Fibroblast of lung (primary cell): ENCODE results near the gene COL6A6. TPM values are rescaled to one million over a fixed set of nuclear protein-coding genes. Genes with fewer than 3 reads are reported as not detected.

Experiments used
- DNase-seq, 2 donors: peaks; one replicate each; pipeline versions ENCODE4 v3.0.0 to v3.0.0-alpha.2; 2010; ENCODE audit warnings: low read depth in 2 of 2
- H2AFZ ChIP-seq: 2 replicates; pipeline ENCODE4 v1.5.1; 2012; ENCODE audit warnings: low read length, control low read depth, inconsistent platforms
- H3K27ac ChIP-seq: 2 replicates; pipeline ENCODE4 v1.5.1; 2011; ENCODE audit warnings: low read length, control low read depth; ENCODE audit not compliant: insufficient read depth
- H3K27me3 ChIP-seq: 2 replicates; pipeline ENCODE4 v1.5.1; 2011; ENCODE audit warnings: mild to moderate bottlenecking, low read length; ENCODE audit not compliant: control insufficient read depth, insufficient read depth
- H3K36me3 ChIP-seq: 2 replicates; pipeline ENCODE4 v1.5.1; 2011; ENCODE audit warnings: low read length; ENCODE audit not compliant: control insufficient read depth, insufficient read depth
- H3K4me1 ChIP-seq: 2 replicates; pipeline ENCODE4 v1.5.1; 2011; ENCODE audit warnings: low read length; ENCODE audit not compliant: control insufficient read depth, insufficient read depth; ENCODE audit errors: extremely low read depth
- H3K4me2 ChIP-seq: 2 replicates; pipeline ENCODE4 v1.5.1; 2011; ENCODE audit warnings: low read length, control low read depth; ENCODE audit not compliant: insufficient read depth; ENCODE audit errors: extremely low read depth
- H3K4me3 ChIP-seq, 4 experiments: fragments of 200-600 bp in 1 of 4; sonication (generic) in 1 of 4; replicated peaks in 1 of 4; 2 replicates each; pipeline ENCODE4 v1.5.1; 2011 to 2016; ENCODE audit warnings: low read length in 4 of 4, low read depth in 3 of 4, mild to moderate bottlenecking in 3 of 4, control low read depth in 2 of 4, inconsistent platforms in 1 of 4, mixed read lengths in 1 of 4; ENCODE audit not compliant: insufficient read depth in 1 of 4; ENCODE audit errors: control extremely low read depth in 1 of 4
- H3K79me2 ChIP-seq: 2 replicates; pipeline ENCODE4 v1.5.1; 2012; ENCODE audit warnings: mild to moderate bottlenecking, low read length, inconsistent platforms; ENCODE audit not compliant: control insufficient read depth, insufficient read depth
- H3K9ac ChIP-seq: 2 replicates; pipeline ENCODE4 v1.5.1; 2011; ENCODE audit warnings: mild to moderate bottlenecking, low read length, control low read depth; ENCODE audit not compliant: insufficient read depth
- H3K9me3 ChIP-seq: 2 replicates; pipeline ENCODE4 v1.5.1; 2012; ENCODE audit warnings: low read depth, low read length; ENCODE audit not compliant: control insufficient read depth, insufficient read depth
- H4K20me1 ChIP-seq: 2 replicates; pipeline ENCODE4 v1.5.1; 2011; ENCODE audit warnings: low read length; ENCODE audit not compliant: control insufficient read depth, insufficient read depth; ENCODE audit errors: extremely low read depth
- CTCF ChIP-seq, 2 donors: IDR thresholded peaks in 1 of 2; conservative IDR thresholded peaks in 1 of 2; 1 replicate in 1 of 2; 2 replicates in 1 of 2; pipeline ENCODE4 v1.5.1; 2011 to 2012; ENCODE audit warnings: low read length in 2 of 2, control low read depth in 1 of 2, inconsistent platforms in 1 of 2, low read depth in 1 of 2, mild to moderate bottlenecking in 1 of 2
- EZH2 ChIP-seq: IDR thresholded peaks from 2 replicates; pipeline ENCODE4 v1.5.1; 2012; ENCODE audit warnings: low read length, control low read depth, mild to moderate bottlenecking; ENCODE audit errors: missing control alignments
- polyA plus RNA-seq, 2 donors: library from polyadenylated mRNA; depleted of rRNA in 1 of 2; stranded (reverse) in 1 of 2; unstranded in 1 of 2; fragments of >200 nt; gene quantifications; 2 replicates each; pipeline ENCODE4 v1.2.1, GENCODE V29; 2011 to 2012; ENCODE audit warnings: missing spikeins in 1 of 2
- total RNA-seq: library from RNA; depleted of rRNA; stranded (reverse); fragments of >200 nt; gene quantifications from 2 replicates; pipeline ENCODE4 v1.2.1, GENCODE V29; 2014

COL6A6 gene
- total and polyA plus RNA-seq, 2 donors (not counting 1 experiment from before 2014, with no cell fraction given) = 0.15 to 0.83 TPM

GRCh38 chr3:130515755-130516154 is 1.2 kb upstream of the COL6A6 start:
- H3K27ac ChIP-seq = no peak overlapping the region
- H4K20me1 ChIP-seq = no peaks in the 10 kb centered on the region
- no peaks in the 10 kb centered on the region for H3K9me3 ChIP-seq
- DNase-seq = peak in 1 of 2 donors; percentile 4
- no peak overlapping the region for H2AFZ ChIP-seq
- no peaks in the 10 kb centered on the region for H3K79me2 ChIP-seq
- H3K27me3 ChIP-seq = peaks cover 4% of the 10 kb centered on the region
- TF ChIP-seq CTCF (conservative IDR thresholded peaks at IDR 0.05 in 1 of 2, IDR thresholded peaks at IDR 0.05 in 1 of 2; ENCODE audit: low read depth in 1 of 2, low read length in 2 of 2) = no peak
- no peak for TF ChIP-seq EZH2
- H3K36me3 ChIP-seq = no peaks in the 10 kb centered on the region
- no peak overlapping the region for H3K9ac ChIP-seq
- H3K4me1 ChIP-seq = no peaks in the 10 kb centered on the region
- H3K4me3 ChIP-seq = no peak overlapping the region
- H3K4me2 ChIP-seq = no peak overlapping the region

GRCh38 chr3:130517602-130518001 is 625 bp downstream of the COL6A6 start:
- H3K36me3 ChIP-seq = no peaks in the 10 kb centered on the region
- peak overlapping the region; percentile 37 for H3K4me2 ChIP-seq
- H2AFZ ChIP-seq = no peak overlapping the region
- no peaks in the 10 kb centered on the region for H4K20me1 ChIP-seq
- H3K4me3 ChIP-seq = peak overlapping the region in 1 of 4 experiments; percentile 37
- DNase-seq = peak in 1 of 2 donors; percentile 11
- no peak overlapping the region for H3K27ac ChIP-seq
- H3K27me3 ChIP-seq = peaks cover 4% of the 10 kb centered on the region
- no peaks in the 10 kb centered on the region for H3K9me3 ChIP-seq
- H3K4me1 ChIP-seq = no peaks in the 10 kb centered on the region
- no peak overlapping the region for H3K9ac ChIP-seq
- TF ChIP-seq CTCF (conservative IDR thresholded peaks at IDR 0.05 in 1 of 2, IDR thresholded peaks at IDR 0.05 in 1 of 2; ENCODE audit: low read depth in 1 of 2, low read length in 2 of 2) (no peak), EZH2 (no peak)
- no peaks in the 10 kb centered on the region for H3K79me2 ChIP-seq

- TF ChIP-seq EZH2 (no peak), CTCF (conservative IDR thresholded peaks at IDR 0.05 in 1 of 2, IDR thresholded peaks at IDR 0.05 in 1 of 2; ENCODE audit: low read depth in 1 of 2, low read length in 2 of 2) (no peak)
- DNase-seq = no peak
- Histone ChIP-seq H3K79me2 (no peaks in the 10 kb centered on the region), H2AFZ (no peak overlapping the region), H3K36me3 (no peaks in the 10 kb centered on the region), H3K27me3 (peaks cover 4% of the 10 kb centered on the region), H3K4me2 (no peak overlapping the region), H3K9ac (no peak overlapping the region), H4K20me1 (no peaks in the 10 kb centered on the region), H3K9me3 (no peaks in the 10 kb centered on the region), H3K4me3 (no peak overlapping the region), H3K4me1 (no peaks in the 10 kb centered on the region), H3K27ac (no peak overlapping the region)
Observed at GRCh38 chr3:130519754-130520153, 2.8 kb downstream of the COL6A6 start.
